ENCODE data around the gene BGLAP. TPM values are rescaled to one million over a fixed set of nuclear protein-coding genes. Genes with fewer than 3 reads are reported as not detected.

The BGLAP gene
- polyA plus RNA-seq, 1 experiment = 0.26 TPM

- POLR2A ChIA-PET = no interaction called here
Observed at GRCh38 chr1:156266051-156266450, 24.1 kb downstream of the BGLAP start.

GRCh38 chr1:156268336-156268735, 26.4 kb downstream of the BGLAP start:
- Histone ChIP-seq H3K36me3 (ENCODE audit: control insufficient read depth, insufficient read depth, low read length) (peaks cover 39% of the 10 kb centered on the region), H3K4me3 (ENCODE audit: low read depth, low read length) (no peak overlapping the region), H3K27me3 (ENCODE audit: control insufficient read depth, insufficient read depth, low read length) (no peaks in the 10 kb centered on the region)
- DNase-seq (ENCODE audit: low read depth) = no peak
- ChIA-PET POLR2A (no interaction called here), CTCF (interaction anchor here (1.3 kb wide), 1 partner anchor 8 kb away, joined by 3 read pairs; no protein-coding TSS in a partner anchor)
- no peak for TF ChIP-seq CTCF (IDR thresholded peaks at IDR 0.05; ENCODE audit: insufficient read depth, low read depth, low read length)

More at GRCh38 chr1:156266051-156266450, 24.1 kb downstream of the BGLAP start:
- no peak for TF ChIP-seq CTCF (IDR thresholded peaks at IDR 0.05; ENCODE audit: insufficient read depth, low read depth, low read length)
- CTCF ChIA-PET = no interaction called here
- no peak for DNase-seq (ENCODE audit: low read depth)
- Histone ChIP-seq H3K27me3 (ENCODE audit: control insufficient read depth, insufficient read depth, low read length) (no peaks in the 10 kb centered on the region), H3K4me3 (ENCODE audit: low read depth, low read length) (no peak overlapping the region), H3K36me3 (ENCODE audit: control insufficient read depth, insufficient read depth, low read length) (peaks cover 41% of the 10 kb centered on the region)

GRCh38 chr1:156270314-156270713, 28.3 kb downstream of the BGLAP start:
- DNase-seq (ENCODE audit: low read depth) = no peak
- Histone ChIP-seq H3K4me3 (ENCODE audit: low read depth, low read length) (no peak overlapping the region), H3K27me3 (ENCODE audit: control insufficient read depth, insufficient read depth, low read length) (no peaks in the 10 kb centered on the region), H3K36me3 (ENCODE audit: control insufficient read depth, insufficient read depth, low read length) (peaks cover 39% of the 10 kb centered on the region)
- ChIA-PET CTCF (interaction anchor here (1.2 kb wide), 1 partner anchor 10 kb away, joined by 6 read pairs; no protein-coding TSS in a partner anchor), POLR2A (no interaction called here)
- TF ChIP-seq CTCF (IDR thresholded peaks at IDR 0.05; ENCODE audit: insufficient read depth, low read depth, low read length) = no peak

- H3K36me3 ChIP-seq (ENCODE audit: control insufficient read depth, insufficient read depth, low read length) = peaks cover 22% of the 10 kb centered on the region
- H3K27me3 ChIP-seq (ENCODE audit: control insufficient read depth, insufficient read depth, low read length) = no peaks in the 10 kb centered on the region
- no peak for TF ChIP-seq CTCF (IDR thresholded peaks at IDR 0.05; ENCODE audit: insufficient read depth, low read depth, low read length)
- no peak for DNase-seq (ENCODE audit: low read depth)
- ChIA-PET CTCF (interaction anchor here (1.3 kb wide), 1 partner anchor 43 kb away, joined by 3 read pairs; no protein-coding TSS in a partner anchor), POLR2A (no interaction called here)
- no peak overlapping the region for H3K4me3 ChIP-seq (ENCODE audit: low read depth, low read length)
Observed at GRCh38 chr1:156276532-156276931, 34.5 kb downstream of the BGLAP start.

- CTCF ChIA-PET = no interaction called here
- Histone ChIP-seq H3K36me3 (ENCODE audit: control insufficient read depth, insufficient read depth, low read length) (peaks cover 22% of the 10 kb centered on the region), H3K27me3 (ENCODE audit: control insufficient read depth, insufficient read depth, low read length) (no peaks in the 10 kb centered on the region), H3K4me3 (ENCODE audit: low read depth, low read length) (no peak overlapping the region)
- TF ChIP-seq CTCF (IDR thresholded peaks at IDR 0.05; ENCODE audit: insufficient read depth, low read depth, low read length) = no peak
- POLR2A ChIA-PET = no interaction called here
- no peak for DNase-seq (ENCODE audit: low read depth)
Observed at GRCh38 chr1:156276966-156277381, 35.0 kb downstream of the BGLAP start.

All from BJ (cell line).